ENCODE results near the gene CCDC97.

Gene CCDC97

DNA sequence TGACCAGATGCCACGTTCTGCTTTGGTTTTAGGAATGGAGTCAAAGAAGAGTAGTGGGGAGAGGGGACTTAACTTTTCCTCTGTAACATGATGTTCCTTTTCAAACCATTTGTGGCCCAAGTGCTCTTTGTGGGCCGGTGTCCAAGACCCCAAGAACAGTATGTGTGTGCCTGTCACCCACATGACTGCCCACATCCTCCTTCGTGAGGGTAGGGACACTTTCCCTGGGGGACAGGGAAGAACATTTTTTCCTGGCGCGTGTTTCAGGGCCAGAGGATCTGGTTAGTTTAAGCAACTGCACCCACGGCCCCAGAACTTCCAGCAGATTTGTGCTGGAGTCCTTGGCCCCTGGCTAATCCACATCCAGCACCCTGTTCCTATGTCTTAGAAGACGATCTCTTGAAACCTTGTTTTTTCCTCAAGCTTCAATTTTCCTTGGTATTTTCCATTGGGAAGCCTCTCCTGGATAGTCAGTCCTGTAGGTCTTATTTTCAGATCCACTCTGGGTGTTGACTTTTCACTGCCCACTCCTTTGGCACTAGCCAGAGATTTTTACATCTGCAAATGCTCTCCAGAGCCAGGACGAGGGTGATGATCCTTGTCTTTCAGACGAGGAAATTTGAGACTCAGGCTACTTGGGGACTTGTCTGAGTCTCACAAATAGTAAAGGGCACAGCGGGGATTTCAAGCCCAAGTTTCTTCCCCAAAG, 10.8 kb upstream of the CCDC97 start:
- DNase-seq: peak; percentile 12

GRCh38 chr19:41299755-41300089, 10.2 kb upstream of the CCDC97 start:
- peak; percentile 81 for DNase-seq

GRCh38 chr19:41300555-41300954, 9.4 kb upstream of the CCDC97 start:
- no peak for DNase-seq

DNA sequence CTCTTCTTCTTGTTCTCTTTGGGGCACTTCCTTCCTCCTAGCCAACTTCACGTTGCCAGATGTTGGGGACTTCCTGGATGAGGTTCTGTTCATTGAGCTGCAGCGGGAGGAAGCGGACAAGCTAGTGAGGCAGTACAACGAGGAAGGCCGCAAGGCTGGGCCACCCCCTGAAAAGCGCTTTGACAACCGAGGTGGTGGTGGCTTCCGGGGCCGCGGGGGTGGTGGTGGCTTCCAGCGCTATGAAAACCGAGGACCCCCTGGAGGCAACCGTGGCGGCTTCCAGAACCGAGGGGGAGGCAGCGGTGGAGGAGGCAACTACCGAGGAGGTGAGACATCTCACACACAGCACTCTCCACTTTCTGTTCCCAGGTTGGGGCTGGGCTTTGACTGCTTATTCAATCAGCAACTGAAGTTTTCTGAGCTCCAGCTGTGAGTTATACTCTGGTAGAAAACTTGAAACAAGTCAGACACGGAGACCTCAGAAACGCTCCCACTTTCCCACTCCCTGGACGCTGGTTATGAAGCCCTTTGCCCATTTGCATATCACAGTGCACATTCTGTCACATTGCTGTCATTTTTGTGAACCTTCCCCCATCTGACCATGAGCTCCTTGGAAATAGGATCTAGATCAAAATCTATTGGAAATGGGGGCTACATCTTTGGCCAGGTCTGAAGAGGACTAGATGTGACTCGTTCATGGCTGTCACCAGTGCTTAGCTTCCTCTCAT, 7.2 kb upstream of the CCDC97 start:
- DNase-seq: peak; percentile 8

DNA sequence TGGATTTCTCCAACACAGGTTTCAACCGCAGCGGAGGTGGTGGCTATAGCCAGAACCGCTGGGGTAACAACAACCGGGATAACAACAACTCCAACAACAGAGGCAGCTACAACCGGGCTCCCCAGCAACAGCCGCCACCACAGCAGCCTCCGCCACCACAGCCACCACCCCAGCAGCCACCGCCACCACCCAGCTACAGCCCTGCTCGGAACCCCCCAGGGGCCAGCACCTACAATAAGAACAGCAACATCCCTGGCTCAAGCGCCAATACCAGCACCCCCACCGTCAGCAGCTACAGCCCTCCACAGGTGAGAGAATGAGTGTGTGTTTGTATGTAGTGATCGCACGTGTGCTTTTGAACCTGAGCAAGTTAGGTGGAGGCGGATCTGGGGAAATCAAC, 6.0 kb upstream of the CCDC97 start:
- DNase-seq: no peak

- DNase-seq: no peak
These were observed 5.1 kb upstream of the CCDC97 start for GRCh38 chr19:41304706-41305483.

GRCh38 chr19:41305927-41306793, 3.8 kb upstream of the CCDC97 start:
- DNase-seq: no peak

DNA sequence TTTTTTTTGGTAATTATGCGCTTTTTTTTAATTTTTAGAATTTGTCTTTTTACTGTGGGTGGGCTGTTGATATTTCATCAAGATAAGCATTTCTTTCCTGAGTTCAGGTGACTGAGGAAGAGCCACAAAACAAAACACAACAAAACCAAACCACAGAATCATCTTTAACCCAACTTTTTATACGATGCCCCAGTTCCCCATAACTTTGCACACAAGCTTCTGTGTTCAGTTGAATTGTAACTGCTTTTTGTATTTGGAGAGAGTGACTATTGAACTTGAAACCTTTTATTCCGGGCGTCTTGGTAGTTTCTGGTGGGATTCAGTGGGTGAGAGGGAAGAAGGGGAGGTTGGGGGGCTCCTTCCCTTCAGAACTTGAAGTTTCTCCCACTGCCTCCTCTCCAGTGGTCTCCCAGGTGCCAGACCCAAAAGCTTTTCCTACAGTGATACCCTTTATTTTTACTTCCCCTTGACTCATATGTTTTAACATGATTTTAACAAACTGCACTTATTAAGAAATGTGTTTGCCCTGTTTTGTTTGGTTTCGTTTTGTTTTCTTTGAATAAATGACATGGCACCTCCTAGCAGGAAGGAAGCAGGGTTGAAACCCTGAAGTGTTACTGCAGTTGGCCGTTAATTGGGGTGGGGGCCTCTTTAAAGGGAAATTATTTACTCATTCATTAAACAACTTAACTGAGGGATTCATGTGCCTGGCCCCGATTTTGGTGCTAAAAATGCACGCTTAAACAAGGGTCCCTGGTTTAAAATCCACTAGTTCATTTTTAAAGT, 2.7 kb upstream of the CCDC97 start:
- peak; percentile 55 for DNase-seq

- DNase-seq: no peak
These were observed 2.0 kb upstream of the CCDC97 start for GRCh38 chr19:41307954-41308449.

GRCh38 chr19:41308450-41309179, 1.4 kb upstream of the CCDC97 start:
- peak; percentile 96 for DNase-seq

- DNase-seq: peak; percentile 58
These were observed 566 bp upstream of the CCDC97 start for GRCh38 chr19:41309180-41310032.

- no peak for DNase-seq
These were observed 1.1 kb downstream of the CCDC97 start for GRCh38 chr19:41311072-41311471.

GRCh38 chr19:41311613-41312012, 1.6 kb downstream of the CCDC97 start:
- DNase-seq: no peak

GRCh38 chr19:41316306-41316920, 6.4 kb downstream of the CCDC97 start:
- no peak for DNase-seq

GRCh38 chr19:41318696-41319499, 8.9 kb downstream of the CCDC97 start:
- no peak for DNase-seq

GRCh38 chr19:41319500-41320184, 9.7 kb downstream of the CCDC97 start:
- DNase-seq: no peak

DNA sequence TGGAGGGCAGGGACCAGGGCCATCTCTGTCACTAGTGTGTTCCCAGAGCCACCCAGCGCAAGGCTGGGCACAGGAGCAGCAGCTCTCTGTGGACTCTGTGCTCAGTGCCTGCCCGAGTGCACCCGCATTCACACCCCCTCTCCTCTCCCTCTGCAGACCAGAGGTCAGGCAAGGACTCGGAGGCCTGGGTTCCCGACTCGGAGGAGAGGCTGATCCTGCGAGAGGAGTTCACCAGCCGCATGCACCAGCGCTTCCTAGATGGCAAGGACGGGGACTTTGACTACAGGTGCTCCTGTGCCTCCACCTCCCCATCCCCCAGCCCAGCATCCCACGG, 10.2 kb downstream of the CCDC97 start:
- no peak for DNase-seq

DNA sequence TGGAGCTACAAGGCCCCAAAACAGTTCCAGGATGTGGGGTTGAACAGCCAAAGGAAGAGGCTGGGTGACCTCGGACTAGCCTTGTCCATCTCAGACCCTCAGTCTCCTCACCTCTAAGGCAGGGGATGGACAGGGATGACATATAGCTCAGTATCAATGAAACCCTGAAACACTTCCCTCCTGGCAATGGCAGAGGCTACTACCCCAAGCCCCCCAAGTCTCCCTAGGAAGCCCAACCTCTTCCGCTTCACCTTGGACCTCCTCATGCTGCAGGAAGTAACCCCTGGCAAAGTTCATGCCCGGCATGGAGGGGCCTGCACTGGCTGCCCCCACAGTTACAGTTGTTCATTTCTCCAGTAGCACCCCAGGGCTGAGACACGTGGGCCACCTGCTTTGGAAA, 10.6 kb downstream of the CCDC97 start:
- DNase-seq: no peak
